RCC 7860 (cell line): ENCODE data around the gene ACTA1.
"Not testable (repeated sequence)": the region's sequence is repeated elsewhere in the genome, so short reads cannot be mapped to it uniquely, and the experiment has no call there.

ENCODE experiments used
- DNase-seq: peaks from one replicate; pipeline ENCODE4 v3.0.0-alpha.2; 2015; ENCODE audit warnings: low spot score
- FAIRE-seq: peaks from 2 replicates; lab custom pipeline; 2012; peaks lifted over from hg19 to GRCh38; lab: Jason Lieb, UNC

ACTA1 gene

DNA sequence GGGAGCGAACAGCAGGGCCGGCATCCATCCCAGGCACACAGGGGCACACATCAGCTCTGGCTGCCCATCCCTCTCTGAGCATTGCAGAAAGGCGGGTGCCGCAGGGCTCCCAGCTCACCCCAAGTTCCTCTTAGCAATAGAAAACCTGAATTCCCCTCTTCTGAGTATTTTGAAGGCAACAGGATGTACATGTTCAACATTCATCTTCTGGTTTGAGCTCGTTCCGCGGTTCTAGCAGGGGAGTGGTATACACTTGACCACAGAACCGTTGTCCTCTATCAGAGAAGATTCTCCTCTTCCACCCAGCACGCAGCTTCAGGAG is 23.6 kb downstream of the ACTA1 start:
- DNase-seq = no peak
- FAIRE-seq = no peak

- FAIRE-seq (no peak), DNase-seq (no peak)
Measured at GRCh38 chr1:229409616-229410369, 24.1 kb downstream of the ACTA1 start.

DNA sequence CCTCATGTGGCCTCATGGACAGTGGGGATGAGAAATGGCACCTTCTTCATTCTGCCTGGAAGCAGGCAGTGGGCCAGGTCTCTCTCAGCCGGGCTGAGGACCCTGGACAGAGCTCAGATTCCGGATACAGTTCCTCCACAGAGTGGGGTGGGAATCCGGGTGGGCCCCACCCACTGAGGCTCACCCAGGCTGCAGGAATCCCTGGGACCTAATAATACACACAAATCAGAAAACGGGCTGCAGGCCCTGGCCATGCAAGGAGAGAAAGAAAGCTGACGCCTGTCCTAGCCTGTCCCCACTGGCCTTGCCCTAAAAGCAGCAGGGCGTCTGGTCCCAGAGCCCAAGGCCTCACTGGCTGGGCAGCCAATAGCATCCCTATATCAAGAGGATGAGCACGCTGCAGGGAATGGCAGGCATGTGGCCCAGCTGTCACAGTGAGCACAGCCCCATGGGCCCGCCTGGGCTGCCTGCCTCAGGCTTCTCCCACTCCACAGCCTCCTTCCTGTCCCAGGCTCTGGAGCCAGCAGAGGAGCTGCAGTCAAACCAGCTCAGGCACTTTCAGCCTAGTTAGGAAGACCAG is 25.3 kb downstream of the ACTA1 start:
- DNase-seq = no peak

GRCh38 chr1:229407206-229408026 is 26.5 kb downstream of the ACTA1 start:
- FAIRE-seq = no peak

More for the DNA sequence above, 25.3 kb downstream of the ACTA1 start:
- FAIRE-seq = no peak

GRCh38 chr1:229406798-229407197 is 27.1 kb downstream of the ACTA1 start:
- no peak for DNase-seq

More at GRCh38 chr1:229407206-229408026, 26.5 kb downstream of the ACTA1 start:
- no peak for DNase-seq

GRCh38 chr1:229403573-229403972 is 30.3 kb downstream of the ACTA1 start:
- FAIRE-seq (no peak), DNase-seq (no peak)

More at GRCh38 chr1:229406798-229407197, 27.1 kb downstream of the ACTA1 start:
- FAIRE-seq = no peak

- FAIRE-seq = no peak
- DNase-seq = no peak
Measured at GRCh38 chr1:229402993-229403392, 30.9 kb downstream of the ACTA1 start.

DNA sequence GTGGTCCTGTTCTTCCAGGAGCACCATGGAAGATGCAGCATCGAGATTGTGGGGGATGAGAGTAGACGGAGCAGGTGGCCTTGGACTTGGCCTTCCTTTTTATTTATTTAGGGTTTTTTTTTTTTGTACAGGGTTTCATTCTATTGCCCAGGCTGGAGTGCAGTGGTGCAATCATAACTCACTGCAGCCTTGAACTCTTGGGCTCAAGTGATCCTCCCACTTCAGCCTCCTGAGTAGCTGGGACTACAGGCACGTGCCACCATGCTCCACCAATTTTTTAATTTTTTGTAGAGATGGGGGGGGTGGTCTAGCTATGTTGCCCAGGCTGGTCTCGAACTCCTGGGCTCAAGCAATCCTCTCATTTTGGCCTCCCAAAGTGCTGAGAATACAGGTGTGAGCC is 31.6 kb downstream of the ACTA1 start:
- DNase-seq, FAIRE-seq: not testable (repeated sequence)

DNA sequence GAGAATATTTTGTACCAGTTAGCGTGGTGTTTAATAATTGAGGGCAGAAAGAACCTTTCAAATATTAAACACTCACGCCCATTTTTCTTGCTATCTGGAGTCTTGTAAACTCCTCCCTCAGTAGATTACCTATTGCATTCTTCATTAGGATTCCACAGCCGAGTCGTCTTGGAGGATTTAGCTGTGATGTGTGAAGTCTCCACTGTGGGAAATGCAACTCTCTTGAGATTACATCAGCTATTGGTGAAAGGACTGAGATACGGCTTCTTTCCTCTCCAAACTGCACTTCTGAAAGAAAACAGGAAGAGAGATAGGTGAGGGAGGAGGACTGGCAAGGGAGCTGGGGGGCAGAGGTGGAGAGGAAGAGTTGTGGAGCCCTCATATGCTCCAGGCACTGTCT is 36.1 kb downstream of the ACTA1 start:
- DNase-seq (no peak), FAIRE-seq (no peak)

- DNase-seq (no peak), FAIRE-seq (no peak)
Measured at GRCh38 chr1:229396585-229397206, 37.2 kb downstream of the ACTA1 start.

DNA sequence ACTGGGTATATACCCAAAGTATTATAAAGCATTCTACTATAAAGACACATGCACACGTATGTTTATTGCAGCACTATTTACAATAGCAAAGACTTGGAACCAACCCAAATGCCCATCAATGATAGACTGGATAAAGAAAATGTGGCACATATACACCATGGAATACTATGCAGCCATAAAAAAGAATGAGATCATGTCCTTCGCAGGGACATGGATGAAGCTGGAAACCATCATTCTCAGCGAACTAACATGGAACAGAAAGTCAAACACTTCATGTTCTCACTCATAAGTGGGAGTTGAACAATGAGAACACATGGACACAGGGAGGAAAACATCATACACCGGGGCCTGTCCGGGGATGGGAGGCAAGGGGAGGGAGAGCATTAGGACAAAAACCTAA is 39.4 kb downstream of the ACTA1 start:
- DNase-seq, FAIRE-seq: not testable (repeated sequence)

DNA sequence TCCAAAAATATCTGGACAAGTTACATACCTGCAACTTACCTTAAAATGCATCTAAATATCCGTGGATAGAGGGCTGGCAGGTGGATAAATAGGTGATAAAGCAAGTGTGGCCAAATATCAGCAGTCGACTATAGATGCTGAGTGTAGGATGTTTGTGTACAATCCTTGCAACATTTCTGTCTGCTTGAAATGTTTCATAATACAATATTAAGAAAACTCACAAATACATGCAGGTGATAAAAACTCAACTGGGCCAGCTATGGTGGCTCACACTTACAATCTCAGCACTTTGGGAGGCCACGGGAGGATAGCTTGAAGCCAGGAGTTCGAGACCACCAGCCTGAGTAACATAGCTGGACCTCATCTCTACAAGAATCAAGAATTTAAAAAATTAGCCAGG is 41.0 kb downstream of the ACTA1 start:
- no peak for FAIRE-seq
- DNase-seq = no peak

GRCh38 chr1:229390130-229390529 is 43.8 kb downstream of the ACTA1 start:
- FAIRE-seq = no peak
- no peak for DNase-seq

DNA sequence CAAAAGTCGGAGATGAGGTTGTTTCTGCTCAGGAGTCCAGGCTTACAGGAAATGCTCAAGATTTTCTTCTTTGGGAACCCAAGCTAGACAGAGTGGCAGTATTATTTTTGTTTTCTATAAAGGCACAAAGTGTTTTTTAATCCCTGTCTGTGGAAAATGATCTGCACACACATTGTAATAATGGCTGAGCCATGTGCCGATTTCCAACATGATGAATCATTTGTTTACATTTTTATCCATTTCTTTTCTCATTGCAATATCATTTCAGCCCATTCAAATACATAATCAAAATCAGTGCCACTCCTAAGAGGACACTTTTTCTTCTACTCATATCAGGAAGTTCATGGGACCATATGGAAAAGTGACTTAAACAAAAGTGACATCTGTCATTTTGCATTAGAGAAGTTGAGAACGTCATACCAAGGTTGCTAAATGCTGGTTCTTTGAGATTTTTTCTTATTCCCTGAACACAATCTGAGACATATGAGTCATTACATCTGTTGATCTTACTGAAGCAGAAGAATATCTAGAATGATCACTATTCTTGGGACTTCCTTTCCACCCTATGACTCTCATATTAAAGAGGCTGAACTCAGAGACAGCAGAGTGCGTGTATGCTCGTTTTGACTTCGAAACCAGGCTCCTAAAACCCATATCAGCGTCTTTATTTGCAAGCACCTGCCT is 44.9 kb downstream of the ACTA1 start:
- DNase-seq (no peak), FAIRE-seq (no peak)

DNA sequence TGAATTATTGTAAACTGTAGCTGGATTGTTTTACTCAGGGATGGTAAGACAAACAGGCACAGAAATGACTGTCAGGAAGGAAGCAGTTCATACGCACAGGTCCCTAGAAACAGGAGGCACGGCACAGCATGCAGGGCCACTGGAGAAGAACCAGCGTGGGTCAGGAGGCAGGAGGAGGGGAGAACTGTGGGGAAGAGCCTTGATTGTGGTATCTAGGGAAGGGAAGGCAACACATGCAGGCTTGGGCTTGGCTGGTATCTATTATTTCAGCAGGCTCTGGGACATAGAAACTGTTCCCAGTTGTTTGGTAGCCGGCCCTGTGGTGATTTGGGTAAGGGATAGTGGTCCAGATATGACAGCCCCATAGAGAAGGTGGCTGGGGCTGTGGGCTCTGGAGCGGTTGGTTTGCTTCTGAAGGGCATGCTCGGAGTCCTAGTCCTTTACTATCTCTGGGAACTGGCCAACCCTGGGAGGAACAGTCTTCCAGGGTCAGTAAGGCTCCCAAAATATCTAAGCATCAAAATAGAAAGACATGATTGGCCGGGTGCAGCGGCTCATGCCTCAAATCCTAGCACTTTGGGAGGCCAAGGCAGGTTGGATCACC is 47.9 kb downstream of the ACTA1 start:
- DNase-seq = no peak
- FAIRE-seq = no peak

GRCh38 chr1:229384822-229385221 is 49.1 kb downstream of the ACTA1 start:
- no peak for FAIRE-seq
- DNase-seq = no peak

DNA sequence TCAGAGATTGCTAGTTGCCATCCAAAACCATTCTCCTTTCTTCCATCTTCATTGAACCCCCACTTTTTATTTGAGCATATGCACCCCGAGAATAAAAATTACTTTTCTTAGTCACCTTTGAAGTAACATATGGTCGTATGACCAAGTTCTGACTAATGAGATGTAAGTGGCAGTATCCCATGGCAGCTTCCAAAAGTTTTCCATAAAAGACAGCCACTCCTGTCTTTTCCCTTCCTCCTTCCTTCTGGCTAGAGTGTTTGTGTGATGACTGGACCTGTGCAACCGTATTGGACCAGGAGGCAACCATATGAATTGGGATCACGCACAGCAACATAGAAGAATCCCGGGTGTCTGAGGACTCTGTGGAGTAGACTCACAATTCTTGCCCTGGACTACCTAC is 49.9 kb downstream of the ACTA1 start:
- FAIRE-seq (no peak), DNase-seq (no peak)

DNA sequence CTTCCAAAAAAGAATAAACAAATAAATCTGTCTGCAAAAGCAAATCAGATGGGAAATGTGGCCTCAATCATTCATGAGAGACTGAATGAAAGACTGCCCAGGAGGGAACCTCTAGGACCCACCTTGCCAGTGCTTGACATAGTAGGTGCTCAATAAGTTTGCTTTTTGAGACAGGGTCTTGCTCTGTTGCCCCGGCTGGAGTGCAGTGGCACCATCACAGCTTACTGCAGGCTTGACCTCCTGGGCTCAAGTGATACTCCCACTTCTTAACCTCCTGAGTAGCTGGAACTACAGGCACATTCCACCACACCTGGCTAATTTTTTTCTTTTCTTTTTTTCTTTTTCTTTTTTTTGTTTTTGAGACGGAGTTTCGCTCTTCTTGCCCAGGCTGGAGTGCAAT is 50.7 kb downstream of the ACTA1 start:
- DNase-seq (no peak), FAIRE-seq (no peak)
